IPS DF 4.7 (cell line): Measurements from ENCODE around the gene MAFF.

ENCODE experiments used
- DNase-seq: peaks from one replicate; pipeline ENCODE4 v3.0.0-alpha.2; 2013; ENCODE audit warnings: low spot score; ENCODE audit errors: extremely low read depth

MAFF gene

GRCh38 chr22:38203855-38204514, 2.2 kb downstream of the MAFF start:
- DNase-seq: no peak

- no peak for DNase-seq
These were observed 3.0 kb downstream of the MAFF start for GRCh38 chr22:38204784-38205183.

GRCh38 chr22:38205261-38206128, 3.7 kb downstream of the MAFF start:
- DNase-seq: no peak

GRCh38 chr22:38207898-38208432, 6.2 kb downstream of the MAFF start:
- DNase-seq: no peak

GRCh38 chr22:38208551-38208968, 6.8 kb downstream of the MAFF start:
- no peak for DNase-seq

GRCh38 chr22:38211556-38211955, 9.8 kb downstream of the MAFF start:
- no peak for DNase-seq

GRCh38 chr22:38212442-38212841, 10.6 kb downstream of the MAFF start:
- DNase-seq: no peak

- DNase-seq: no peak
These were observed 11.7 kb downstream of the MAFF start for GRCh38 chr22:38213319-38213989.

GRCh38 chr22:38213990-38214301, 12.2 kb downstream of the MAFF start:
- DNase-seq: no peak

- DNase-seq: no peak
These were observed 12.7 kb downstream of the MAFF start for GRCh38 chr22:38214302-38215056.

GRCh38 chr22:38215156-38216038, 13.6 kb downstream of the MAFF start:
- no peak for DNase-seq

GRCh38 chr22:38218661-38219622, 17.1 kb downstream of the MAFF start:
- DNase-seq: no peak

- DNase-seq: no peak
These were observed 17.8 kb downstream of the MAFF start for GRCh38 chr22:38219632-38220031.

GRCh38 chr22:38220163-38220562, 18.4 kb downstream of the MAFF start:
- no peak for DNase-seq

- no peak for DNase-seq
These were observed 19.0 kb downstream of the MAFF start for GRCh38 chr22:38220653-38221386.

GRCh38 chr22:38221407-38221806, 19.6 kb downstream of the MAFF start:
- DNase-seq: no peak

GRCh38 chr22:38221908-38222796, 20.4 kb downstream of the MAFF start:
- no peak for DNase-seq

GRCh38 chr22:38222797-38223119, 21.0 kb downstream of the MAFF start:
- no peak for DNase-seq
